ENCODE measurements around the gene TOMM6. TPM values are rescaled to one million over a fixed set of nuclear protein-coding genes. Genes with fewer than 3 reads are reported as not detected.

The TOMM6 gene
- total and polyA plus RNA-seq, 8 donors, result 48.6 to 196 (median 68.7) TPM

DNA sequence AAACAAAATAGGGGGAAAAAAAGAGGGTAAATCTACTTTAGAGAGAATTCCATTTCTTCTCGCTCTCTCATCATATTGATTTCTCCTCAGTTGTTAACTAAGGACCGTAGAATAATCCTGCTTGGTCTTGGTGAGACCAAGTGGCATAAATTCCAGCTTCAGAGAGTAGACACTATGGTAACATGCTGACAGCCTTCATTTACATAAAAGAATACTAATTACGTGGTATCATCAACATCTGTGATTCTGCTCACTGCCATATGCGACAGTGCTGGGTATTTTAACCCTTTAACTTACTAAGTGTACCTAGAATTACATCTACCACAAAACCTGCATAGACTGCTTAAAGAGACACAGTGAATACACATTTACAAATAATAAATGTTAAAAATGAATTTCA lies 27.1 kb downstream of the TOMM6 start:
- Histone ChIP-seq H3K27me3 (no peaks in the 10 kb centered on the region), H3K4me1 (no peaks in the 10 kb centered on the region), H3K27ac (no peak overlapping the region), H3K36me3 (no peaks in the 10 kb centered on the region), H3K4me3 (no peak overlapping the region), H3K9me3 (no peaks in the 10 kb centered on the region)
- WGBS, 2 donors, result 69 to 73% methylated on average over 4 of the region's 4 CpGs
- intact Hi-C loops (cut with DNase I), result no loop called here
- DNase-seq, result no peak
- no peak for ATAC-seq
- FAIRE-seq, result no peak
- TF ChIP-seq CTCF (IDR thresholded peaks at IDR 0.05), result no peak

DNA sequence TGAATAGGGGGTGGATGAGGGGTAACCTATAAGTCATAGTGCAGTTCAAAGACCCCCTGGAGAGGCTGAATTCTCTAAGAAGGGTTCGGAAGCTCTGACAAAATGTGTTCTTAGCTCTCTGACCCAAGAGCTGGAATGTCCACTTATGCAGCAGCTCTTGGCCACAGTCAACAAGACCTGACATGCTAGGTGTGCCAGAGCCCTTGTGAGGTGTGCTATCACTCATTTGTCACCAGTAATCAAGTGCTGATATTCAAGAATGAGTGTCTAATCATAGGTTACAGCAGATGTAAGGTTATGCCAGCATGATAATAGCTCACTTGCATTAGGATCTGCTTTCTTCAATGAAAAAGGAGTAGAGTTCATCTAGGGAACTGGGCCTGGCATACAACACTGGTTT lies 28.1 kb downstream of the TOMM6 start:
- FAIRE-seq (no peak), ATAC-seq (no peak), DNase-seq (no peak)
- intact Hi-C loops (cut with DNase I), result no loop called here
- WGBS, 2 donors, result 88 to 92% methylated on average over 1 of the region's 1 CpG
- TF ChIP-seq CTCF (IDR thresholded peaks at IDR 0.05), result no peak
- Histone ChIP-seq H3K27me3 (no peaks in the 10 kb centered on the region), H3K36me3 (no peaks in the 10 kb centered on the region), H3K27ac (no peak overlapping the region), H3K9me3 (no peaks in the 10 kb centered on the region), H3K4me1 (no peaks in the 10 kb centered on the region), H3K4me3 (no peak overlapping the region)

DNA sequence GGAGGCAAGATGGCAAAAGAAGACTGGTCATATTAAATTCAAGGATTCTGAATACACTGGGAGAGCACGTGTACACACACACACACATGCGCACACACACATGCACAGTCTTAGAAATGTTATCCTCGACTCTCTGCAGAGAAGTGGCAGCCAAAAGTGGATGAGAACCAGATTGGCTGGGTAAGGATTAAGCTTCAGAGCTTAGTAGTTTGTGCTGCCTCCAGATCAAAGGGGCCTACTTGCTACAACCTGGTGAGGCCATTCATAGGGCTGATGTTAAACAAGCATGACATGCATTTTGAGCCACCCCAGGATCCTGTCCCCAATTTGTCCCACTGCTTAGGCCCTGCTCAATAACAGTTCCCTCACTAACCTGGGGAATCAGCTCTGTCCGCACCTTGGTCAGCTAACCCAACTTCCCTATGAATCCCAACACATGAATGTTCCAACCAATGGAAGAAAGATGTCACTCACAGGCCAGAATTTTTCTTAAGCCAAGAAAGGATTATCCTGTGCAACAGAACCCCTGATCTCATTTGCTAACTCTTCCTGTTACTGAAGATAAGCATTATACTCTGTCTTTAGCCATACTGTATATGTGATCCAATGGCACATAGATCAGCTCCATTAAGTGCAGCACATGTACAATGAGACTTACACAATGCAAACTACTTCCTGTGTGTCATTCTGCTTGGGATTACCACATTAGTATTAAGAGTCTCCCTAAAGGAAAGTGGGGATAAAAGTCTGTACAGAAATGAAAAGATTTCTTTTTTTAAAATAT lies 31.0 kb downstream of the TOMM6 start:
- intact Hi-C loops (cut with DNase I), result no loop called here
- Histone ChIP-seq H3K36me3 (no peaks in the 10 kb centered on the region), H3K27ac (no peak overlapping the region), H3K4me3 (no peak overlapping the region), H3K9me3 (no peaks in the 10 kb centered on the region), H3K4me1 (no peaks in the 10 kb centered on the region), H3K27me3 (no peaks in the 10 kb centered on the region)
- FAIRE-seq (no peak), ATAC-seq (no peak), DNase-seq (no peak)
- no peak for TF ChIP-seq CTCF (IDR thresholded peaks at IDR 0.05)
- 71 to 77% methylated on average over 4 of the region's 4 CpGs for WGBS, 2 donors

DNA sequence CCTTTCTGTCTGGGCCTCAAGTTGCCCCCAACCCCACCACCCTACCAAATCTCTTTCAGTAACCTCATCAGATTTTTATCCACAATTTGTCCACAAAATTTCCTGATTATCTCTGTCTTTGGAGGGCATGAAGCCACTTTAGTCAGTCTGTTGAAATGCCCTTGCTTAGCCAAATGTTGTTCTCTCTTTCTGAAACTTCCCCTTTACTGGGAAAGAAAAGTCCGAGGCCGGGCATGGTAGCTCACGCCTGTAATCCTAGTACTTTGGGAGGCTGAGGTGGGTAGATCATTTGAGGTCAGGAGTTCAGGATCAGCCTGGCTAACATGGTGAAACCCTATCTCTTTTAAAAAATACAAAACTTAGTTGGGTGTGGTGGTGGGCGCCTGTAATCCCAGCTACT lies 33.8 kb downstream of the TOMM6 start:
- Histone ChIP-seq H3K36me3 (no peaks in the 10 kb centered on the region), H3K27ac (no peak overlapping the region), H3K27me3 (no peaks in the 10 kb centered on the region), H3K9me3 (no peaks in the 10 kb centered on the region), H3K4me3 (no peak overlapping the region), H3K4me1 (no peaks in the 10 kb centered on the region)
- ATAC-seq (no peak), DNase-seq (no peak), FAIRE-seq (no peak)
- intact Hi-C loops (cut with DNase I), result no loop called here
- 87 to 89% methylated on average over 4 of the region's 4 CpGs for WGBS, 2 donors
- no peak for TF ChIP-seq CTCF (IDR thresholded peaks at IDR 0.05)

DNA sequence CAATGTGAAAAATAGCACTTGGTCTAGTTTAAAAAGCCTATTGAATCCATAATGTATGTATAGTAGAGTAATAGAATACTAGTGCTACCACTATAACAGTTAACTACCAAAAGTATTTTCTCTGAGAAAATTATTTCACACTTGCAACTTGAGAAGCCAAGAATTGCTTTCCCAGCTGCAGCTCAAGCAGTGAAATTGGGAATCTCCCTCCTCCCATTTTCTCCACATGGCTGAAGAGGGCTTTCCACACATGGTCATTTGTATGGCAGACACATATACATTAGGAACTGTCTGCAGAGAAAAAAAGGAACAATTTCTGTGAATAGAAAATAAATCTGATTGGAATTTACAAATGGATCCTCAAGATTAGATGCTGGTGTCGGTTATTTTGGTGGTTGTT lies 34.5 kb downstream of the TOMM6 start:
- Histone ChIP-seq H3K27me3 (no peaks in the 10 kb centered on the region), H3K4me1 (no peaks in the 10 kb centered on the region), H3K27ac (no peak overlapping the region), H3K4me3 (no peak overlapping the region), H3K9me3 (no peaks in the 10 kb centered on the region), H3K36me3 (no peaks in the 10 kb centered on the region)
- FAIRE-seq, result no peak
- DNase-seq, result no peak
- 97 to 100% methylated on average over 1 of the region's 1 CpG for WGBS, 2 donors
- TF ChIP-seq CTCF (IDR thresholded peaks at IDR 0.05), result no peak
- intact Hi-C loops (cut with DNase I), result no loop called here
- ATAC-seq, result no peak

Data from pancreas (tissue), 10 donors.